G401 (cell line): ENCODE results near the gene WDR43. TPM values are rescaled to one million over a fixed set of nuclear protein-coding genes. Genes with fewer than 3 reads are reported as not detected.
"Not testable (repeated sequence)": the region's sequence is repeated elsewhere in the genome, so short reads cannot be mapped to it uniquely, and the experiment has no call there.

Experiments
- DNase-seq: peaks from one replicate; pipeline ENCODE4 v3.0.0-alpha.2; 2015; ENCODE audit warnings: low spot score
- in situ Hi-C: cut with HindIII; loops from 2 replicates; pipeline ENCODE4 v1.10.0; 2016; ENCODE audit warnings: low sequenced_read_pairs, mixed read lengths
- total RNA-seq: library from RNA; depleted of rRNA; stranded (reverse); fragments of >200 nt; shearing (Covaris generic); gene quantifications from 2 replicates; pipeline ENCODE4 v1.2.3, GENCODE V29; 2014

The WDR43 gene
- total RNA-seq, 1 experiment from 2014 or later = 171 TPM

GRCh38 chr2:28955467-28955866 lies 61.0 kb downstream of the WDR43 start:
- DNase-seq = no peak
- in situ Hi-C loops = no loop called here

GRCh38 chr2:28956415-28956826 lies 62.0 kb downstream of the WDR43 start:
- in situ Hi-C loops = no loop called here
- DNase-seq = peak; percentile 24

- peak; percentile 23 for DNase-seq
- in situ Hi-C loops = no loop called here
These were observed 62.4 kb downstream of the WDR43 start for GRCh38 chr2:28956890-28957289.

GRCh38 chr2:28958689-28959088 lies 64.2 kb downstream of the WDR43 start:
- DNase-seq = peak; percentile 87
- in situ Hi-C loops = no loop called here

GRCh38 chr2:28960401-28960800 lies 65.9 kb downstream of the WDR43 start:
- DNase-seq = no peak
- in situ Hi-C loops = no loop called here

- no peak for DNase-seq
- in situ Hi-C loops = no loop called here
These were observed 68.0 kb downstream of the WDR43 start for GRCh38 chr2:28962505-28962904.

GRCh38 chr2:28970464-28971160 lies 76.1 kb downstream of the WDR43 start:
- DNase-seq = no peak
- in situ Hi-C loops = no loop called here

GRCh38 chr2:28972778-28973335 lies 78.4 kb downstream of the WDR43 start:
- in situ Hi-C loops = no loop called here
- no peak for DNase-seq

GRCh38 chr2:28974252-28974651 lies 79.8 kb downstream of the WDR43 start:
- in situ Hi-C loops = no loop called here
- no peak for DNase-seq

GRCh38 chr2:28975671-28976070 lies 81.2 kb downstream of the WDR43 start:
- no peak for DNase-seq
- in situ Hi-C loops = no loop called here

- in situ Hi-C loops = no loop called here
- DNase-seq = no peak
These were observed 82.1 kb downstream of the WDR43 start for GRCh38 chr2:28976584-28976983.

- no peak for DNase-seq
- in situ Hi-C loops = no loop called here
These were observed 82.9 kb downstream of the WDR43 start for GRCh38 chr2:28977176-28977875.

GRCh38 chr2:28978001-28978400 lies 83.5 kb downstream of the WDR43 start:
- in situ Hi-C loops, DNase-seq: not testable (repeated sequence)

GRCh38 chr2:28978606-28979005 lies 84.1 kb downstream of the WDR43 start:
- in situ Hi-C loops = no loop called here
- DNase-seq = no peak

- in situ Hi-C loops = no loop called here
- no peak for DNase-seq
These were observed 84.6 kb downstream of the WDR43 start for GRCh38 chr2:28979041-28979440.

- in situ Hi-C loops = no loop called here
- no peak for DNase-seq
These were observed 85.3 kb downstream of the WDR43 start for GRCh38 chr2:28979576-28980366.

GRCh38 chr2:28980368-28981015 lies 86.0 kb downstream of the WDR43 start:
- in situ Hi-C loops = no loop called here
- DNase-seq = no peak

- no peak for DNase-seq
- in situ Hi-C loops = no loop called here
These were observed 86.6 kb downstream of the WDR43 start, which contains the start of gene TOGARAM2 for GRCh38 chr2:28981016-28981441. Gene TOGARAM2 (plus strand): TSS chr2:28981298. CDS start chr2:28994835, 13,537 bp downstream.
